DND-41 (cell line): ENCODE data around the gene ZMYND19.
"Not testable (repeated sequence)": the region's sequence is repeated elsewhere in the genome, so short reads cannot be mapped to it uniquely, and the experiment has no call there.

Source experiments
- ATAC-seq: fragments of 200-7000 bp; cut with Tn5 transposase; 3 replicates; pipeline ENCODE4 v1.9.1; 2021; ENCODE audit warnings: low read depth; ENCODE audit not compliant: insufficient read depth
- DNase-seq: peaks from one replicate; pipeline ENCODE4 v3.0.0-alpha.2; 2020
- H2AFZ ChIP-seq: 2 replicates; pipeline ENCODE4 v1.6.0; 2012; ENCODE audit warnings: low read depth, low read length
- H3K27ac ChIP-seq: 2 replicates; pipeline ENCODE4 v1.5.1; 2012; ENCODE audit warnings: low read length, inconsistent platforms
- H3K27me3 ChIP-seq: fragments of 200-600 bp; sonication (generic); 2 replicates; pipeline ENCODE4 v1.6.0; 2012; ENCODE audit warnings: low read length, mild to moderate bottlenecking, inconsistent platforms; ENCODE audit not compliant: insufficient read depth, poor library complexity
- H3K36me3 ChIP-seq: 2 replicates; pipeline ENCODE4 v1.5.1; 2012; ENCODE audit warnings: low read length, inconsistent platforms; ENCODE audit not compliant: insufficient read depth
- H3K4me1 ChIP-seq: 2 replicates; pipeline ENCODE4 v1.5.1; 2012; ENCODE audit warnings: mild to moderate bottlenecking, low read length; ENCODE audit not compliant: insufficient read depth
- H3K4me2 ChIP-seq: 2 replicates; pipeline ENCODE4 v1.6.0; 2012; ENCODE audit warnings: mild to moderate bottlenecking, moderate library complexity, low read length, inconsistent platforms; ENCODE audit not compliant: insufficient read depth
- H3K4me3 ChIP-seq, 2 experiments: fragments of 200-600 bp in 1 of 2; shearing (Covaris generic) in 1 of 2; 2 replicates each; pipeline ENCODE4 v1.5.1; 2012 to 2016; ENCODE audit warnings: inconsistent platforms in 2 of 2, low read length in 2 of 2, mild to moderate bottlenecking in 2 of 2, low read depth in 1 of 2, moderate library complexity in 1 of 2
- H3K79me2 ChIP-seq: 2 replicates; pipeline ENCODE4 v1.6.0; 2012; ENCODE audit warnings: low read length, inconsistent platforms; ENCODE audit not compliant: insufficient read depth
- H3K9ac ChIP-seq: 2 replicates; pipeline ENCODE4 v1.6.0; 2012; ENCODE audit warnings: low read depth, mild to moderate bottlenecking, inconsistent platforms, low read length, moderate library complexity
- H3K9me3 ChIP-seq: 2 replicates; pipeline ENCODE4 v1.5.1; 2012; ENCODE audit warnings: low read length, moderate library complexity, mild to moderate bottlenecking, inconsistent platforms; ENCODE audit not compliant: insufficient read depth, severe bottlenecking
- H4K20me1 ChIP-seq: 2 replicates; pipeline ENCODE4 v1.6.0; 2012; ENCODE audit warnings: low read length; ENCODE audit not compliant: insufficient read depth
- EZH2 ChIP-seq: IDR thresholded peaks from 3 replicates; pipeline ENCODE4 v1.6.1; 2012; ENCODE audit warnings: borderline replicate concordance, low read depth, mild to moderate bottlenecking, moderate library complexity, low read length, inconsistent platforms; ENCODE audit not compliant: severe bottlenecking
- TF ChIP-seq, protein P1 (sequence below): IDR thresholded peaks from 2 replicates; pipeline ENCODE4 v1.5.1; 2012; ENCODE audit warnings: borderline replicate concordance, low read length, moderate library complexity, mild to moderate bottlenecking; ENCODE audit not compliant: poor library complexity, severe bottlenecking; ENCODE audit errors: extremely low read depth

Gene ZMYND19

DNA sequence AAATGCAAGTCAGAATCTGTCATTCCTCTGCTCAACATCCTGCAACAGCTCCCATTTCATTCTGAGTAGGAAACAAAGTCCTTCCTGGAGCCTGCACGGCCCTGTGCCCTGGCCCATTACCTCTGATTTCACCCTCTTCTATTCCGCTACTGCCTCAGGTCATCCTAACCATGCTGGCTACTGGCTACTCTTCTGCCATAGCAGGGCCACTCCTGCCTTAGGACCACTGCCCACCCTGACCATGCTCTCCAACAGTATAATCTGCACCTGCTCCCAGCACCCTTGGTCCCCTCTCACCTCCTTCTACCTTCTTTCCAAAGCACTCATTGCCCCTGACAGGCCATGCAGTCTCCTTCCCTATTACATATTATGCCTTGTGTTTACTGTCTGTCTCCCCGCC is 19.7 kb downstream of the ZMYND19 start:
- H3K9ac ChIP-seq = no peak overlapping the region
- H3K27ac ChIP-seq = no peak overlapping the region
- TF ChIP-seq EZH2 = no peak
- TF ChIP-seq, protein P1, sequence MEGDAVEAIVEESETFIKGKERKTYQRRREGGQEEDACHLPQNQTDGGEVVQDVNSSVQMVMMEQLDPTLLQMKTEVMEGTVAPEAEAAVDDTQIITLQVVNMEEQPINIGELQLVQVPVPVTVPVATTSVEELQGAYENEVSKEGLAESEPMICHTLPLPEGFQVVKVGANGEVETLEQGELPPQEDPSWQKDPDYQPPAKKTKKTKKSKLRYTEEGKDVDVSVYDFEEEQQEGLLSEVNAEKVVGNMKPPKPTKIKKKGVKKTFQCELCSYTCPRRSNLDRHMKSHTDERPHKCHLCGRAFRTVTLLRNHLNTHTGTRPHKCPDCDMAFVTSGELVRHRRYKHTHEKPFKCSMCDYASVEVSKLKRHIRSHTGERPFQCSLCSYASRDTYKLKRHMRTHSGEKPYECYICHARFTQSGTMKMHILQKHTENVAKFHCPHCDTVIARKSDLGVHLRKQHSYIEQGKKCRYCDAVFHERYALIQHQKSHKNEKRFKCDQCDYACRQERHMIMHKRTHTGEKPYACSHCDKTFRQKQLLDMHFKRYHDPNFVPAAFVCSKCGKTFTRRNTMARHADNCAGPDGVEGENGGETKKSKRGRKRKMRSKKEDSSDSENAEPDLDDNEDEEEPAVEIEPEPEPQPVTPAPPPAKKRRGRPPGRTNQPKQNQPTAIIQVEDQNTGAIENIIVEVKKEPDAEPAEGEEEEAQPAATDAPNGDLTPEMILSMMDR = no peak
- ATAC-seq (no peak), DNase-seq (no peak)
- H3K4me1 ChIP-seq = 0 out of 2 replicates have a peak, but pooled peaks cover 2% of the 10 kb centered on the region
- peaks cover 18% of the 10 kb centered on the region for H3K79me2 ChIP-seq
- no peaks in the 10 kb centered on the region for H3K27me3 ChIP-seq
- peaks cover 23% of the 10 kb centered on the region; the same call in 1 of the 2 replicates for H4K20me1 ChIP-seq
- H2AFZ ChIP-seq = no peak overlapping the region
- H3K4me2 ChIP-seq = no peak overlapping the region
- H3K4me3 ChIP-seq = no peak overlapping the region
- peaks cover 40% of the 10 kb centered on the region for H3K36me3 ChIP-seq
- no peaks in the 10 kb centered on the region for H3K9me3 ChIP-seq

DNA sequence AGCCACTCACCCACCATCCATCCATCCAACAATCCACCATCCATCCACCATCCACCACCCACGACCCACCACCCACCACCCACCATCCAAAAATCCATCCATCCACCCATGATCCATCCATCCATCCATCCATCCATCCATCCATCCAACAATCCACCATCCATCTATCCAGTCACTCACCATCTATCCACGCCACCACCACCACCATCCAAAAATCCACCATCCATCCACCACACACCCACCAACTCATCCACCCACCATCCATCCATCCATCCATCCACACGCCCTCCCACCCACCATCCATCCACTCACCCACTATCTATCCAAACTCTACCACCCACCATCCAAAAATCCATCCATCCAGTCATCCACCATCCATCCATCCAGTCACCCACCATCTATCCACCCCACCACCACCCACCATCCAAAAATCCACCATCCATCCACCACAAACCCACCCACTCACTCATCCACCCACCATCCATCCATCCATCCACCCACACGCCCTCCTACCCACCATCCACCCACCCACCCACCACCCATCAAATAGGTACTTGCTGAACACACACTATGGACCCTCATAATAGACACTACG is 20.6 kb downstream of the ZMYND19 start:
- peaks cover 10% of the 10 kb centered on the region for H3K79me2 ChIP-seq
- TF ChIP-seq, protein P1 = no peak
- TF ChIP-seq EZH2 = no peak
- ATAC-seq (no peak), DNase-seq (no peak)
- no peak overlapping the region for H3K27ac ChIP-seq
- peaks cover 35% of the 10 kb centered on the region for H3K36me3 ChIP-seq
- no peak overlapping the region for H3K4me2 ChIP-seq
- H3K4me1 ChIP-seq = no peaks in the 10 kb centered on the region
- no peak overlapping the region for H2AFZ ChIP-seq
- H3K27me3 ChIP-seq = no peaks in the 10 kb centered on the region
- H3K4me3 ChIP-seq = no peak overlapping the region
- H3K9ac ChIP-seq = no peak overlapping the region
- H4K20me1 ChIP-seq = peaks cover 18% of the 10 kb centered on the region; the same call in 1 of the 2 replicates
- no peaks in the 10 kb centered on the region for H3K9me3 ChIP-seq

DNA sequence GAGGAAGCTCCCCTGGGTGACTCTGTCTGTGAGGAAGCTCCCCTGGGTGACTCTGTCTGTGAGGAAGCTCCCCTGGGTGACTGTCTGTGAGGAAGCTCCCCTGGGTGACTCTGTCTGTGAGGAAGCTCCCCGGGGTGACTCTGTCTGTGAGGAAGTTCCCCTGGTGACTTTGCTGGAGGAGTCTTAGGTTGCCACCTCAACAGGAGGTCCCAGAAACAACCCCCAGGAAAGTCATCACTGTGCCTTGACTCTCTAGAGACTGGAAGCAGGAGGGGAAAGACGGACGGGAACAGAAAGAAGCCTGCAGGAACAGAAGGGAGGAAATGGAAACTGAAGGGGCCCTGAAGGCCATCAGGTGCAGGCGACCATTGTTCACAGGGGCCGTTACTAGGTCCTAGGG is 21.9 kb downstream of the ZMYND19 start:
- not testable (repeated sequence) for H3K9me3 ChIP-seq, DNase-seq, H3K9ac ChIP-seq, H2AFZ ChIP-seq, H3K4me3 ChIP-seq, H3K79me2 ChIP-seq, H3K27ac ChIP-seq, H3K4me1 ChIP-seq, H3K4me2 ChIP-seq, H3K27me3 ChIP-seq, ATAC-seq
- peaks cover 38% of the 10 kb centered on the region for H3K36me3 ChIP-seq
- peaks cover 16% of the 10 kb centered on the region; the same call in 1 of the 2 replicates for H4K20me1 ChIP-seq

DNA sequence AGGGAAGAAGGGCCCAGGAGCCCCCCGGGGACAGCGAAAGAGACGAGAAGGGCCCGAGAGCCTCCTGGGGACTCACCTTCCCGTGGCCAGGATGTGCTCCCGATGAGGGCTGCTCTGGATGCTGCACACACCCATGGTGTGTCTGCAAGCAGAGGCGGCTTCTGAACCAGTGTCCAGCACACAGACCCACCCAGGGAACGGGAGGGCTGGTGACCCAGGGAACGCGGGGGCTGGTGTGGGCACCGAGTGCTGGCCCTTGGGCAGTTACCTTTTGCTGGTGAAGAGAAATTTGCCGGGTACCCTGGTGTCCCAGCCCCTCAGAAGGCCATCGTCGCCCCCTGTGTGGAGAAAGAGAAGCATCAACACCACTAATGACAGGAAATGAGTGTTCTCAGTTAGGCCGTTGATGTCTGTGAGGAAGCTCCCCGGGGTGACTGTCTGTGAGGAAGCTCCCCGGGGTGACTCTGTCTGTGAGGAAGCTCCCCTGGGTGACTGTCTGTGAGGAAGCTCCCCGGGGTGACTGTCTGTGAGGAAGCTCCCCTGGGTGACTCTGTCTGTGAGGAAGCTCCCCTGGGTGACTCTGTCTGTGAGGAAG is 25.4 kb downstream of the ZMYND19 start:
- H2AFZ ChIP-seq = no peak overlapping the region
- no peak for ATAC-seq
- H3K4me1 ChIP-seq = no peaks in the 10 kb centered on the region
- peaks cover 32% of the 10 kb centered on the region for H3K36me3 ChIP-seq
- H3K4me2 ChIP-seq = no peak overlapping the region
- DNase-seq = no peak
- H3K9ac ChIP-seq = no peak overlapping the region
- no peak overlapping the region for H3K4me3 ChIP-seq
- H3K79me2 ChIP-seq = peaks cover 2% of the 10 kb centered on the region
- H4K20me1 ChIP-seq = peaks cover 15% of the 10 kb centered on the region; the same call in 1 of the 2 replicates
- no peaks in the 10 kb centered on the region for H3K9me3 ChIP-seq
- TF ChIP-seq EZH2 = no peak
- TF ChIP-seq, protein P1 = no peak
- H3K27ac ChIP-seq = no peak overlapping the region
- H3K27me3 ChIP-seq = no peaks in the 10 kb centered on the region
